PC-9 (cell line): Measurements from ENCODE around the gene PDE4D.

Experiments used
- CTCF ChIP-seq: fragments of 200-600 bp; sonication (generic); conservative IDR thresholded peaks from 2 replicates; pipeline ENCODE4 v1.6.1; 2017; ENCODE audit warnings: mixed run types, antibody characterized with exemption, mild to moderate bottlenecking, moderate library complexity
- EZH2 ChIP-seq: fragments of 200-600 bp; sonication (generic); IDR thresholded peaks from 2 replicates; pipeline ENCODE4 v1.8.0; 2017; ENCODE audit warnings: antibody characterized with exemption, low read depth

- TF ChIP-seq CTCF (no peak), EZH2 (no peak)
Observed at GRCh38 chr5:59516161-59516560, 377.4 kb downstream of the PDE4D start.
